ENCODE data around the gene CASP4.

Gene CASP4

GRCh38 chr11:104907521-104908185, 60.7 kb downstream of the CASP4 start:
- ChIA-PET POLR2A (no interaction called here), CTCF (no interaction called here)
- TF ChIP-seq FOXA1 (IDR thresholded peaks at IDR 0.05): no peak
- no peak for TF ChIP-seq FOXK2 (IDR thresholded peaks at IDR 0.05)
- no peak for TF ChIP-seq ZNF384 (IDR thresholded peaks at IDR 0.05)
- TF ChIP-seq BHLHE40 (IDR thresholded peaks at IDR 0.05; ENCODE audit: borderline replicate concordance): no peak
- DNase-seq (ENCODE audit: extremely low spot score): no peak

DNA sequence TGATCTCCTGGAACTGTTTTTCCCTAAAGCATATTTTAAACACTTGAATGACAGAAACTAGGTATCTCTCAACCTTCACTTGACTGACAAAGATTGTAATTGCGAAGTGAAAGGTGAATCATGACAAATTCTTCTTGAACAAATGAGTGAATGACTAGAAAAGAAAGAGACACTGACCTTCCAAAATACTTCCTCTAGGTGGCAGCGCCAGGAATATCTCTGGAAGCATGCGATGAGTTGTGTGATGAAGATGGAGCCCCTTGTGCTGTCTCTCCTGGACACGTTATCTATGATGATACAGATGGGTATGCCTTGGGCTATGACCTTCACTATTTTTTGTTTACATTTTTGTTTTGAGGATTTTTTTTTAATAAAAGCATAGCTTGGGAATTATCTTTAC, 63.1 kb downstream of the CASP4 start:
- POLR2A ChIA-PET: no interaction called here
- no peak for TF ChIP-seq FOXA1 (IDR thresholded peaks at IDR 0.05)
- no peak for TF ChIP-seq TARDBP (IDR thresholded peaks at IDR 0.05)
- TF ChIP-seq ARNT (IDR thresholded peaks at IDR 0.05): no peak
- TF ChIP-seq ELF4 (IDR thresholded peaks at IDR 0.05): no peak
- DNase-seq (ENCODE audit: extremely low spot score): no peak
- CTCF ChIA-PET: no interaction called here

GRCh38 chr11:104899226-104899625, 69.1 kb downstream of the CASP4 start:
- TF ChIP-seq CTBP1 (IDR thresholded peaks at IDR 0.05; ENCODE audit: borderline replicate concordance): no peak
- TF ChIP-seq L3MBTL2 (conservative IDR thresholded peaks at IDR 0.05): no peak
- no peak for TF ChIP-seq ELF4 (IDR thresholded peaks at IDR 0.05)
- TF ChIP-seq SUZ12 (IDR thresholded peaks at IDR 0.05): no peak
- TF ChIP-seq FOXA1 (IDR thresholded peaks at IDR 0.05): no peak
- no peak for DNase-seq (ENCODE audit: extremely low spot score)
- ChIA-PET CTCF (no interaction called here), POLR2A (no interaction called here)

DNA sequence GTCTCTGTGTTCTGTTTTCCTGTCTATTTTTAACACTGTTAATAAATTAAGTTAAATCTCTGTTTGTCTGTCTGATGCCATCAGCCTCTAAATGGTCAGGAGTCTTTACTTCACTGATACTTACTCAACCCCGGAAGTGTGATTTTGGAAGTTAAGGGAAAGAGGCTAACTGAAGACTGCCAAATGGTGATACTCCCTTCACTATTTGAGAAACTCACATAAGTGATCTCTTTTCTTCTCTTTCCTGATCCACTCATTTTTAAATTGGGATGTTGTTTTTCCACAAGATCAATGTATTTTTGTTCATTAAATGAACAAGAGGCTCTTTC, 69.7 kb downstream of the CASP4 start:
- no peak for DNase-seq (ENCODE audit: extremely low spot score)
- CTCF ChIA-PET: no interaction called here
- no peak for TF ChIP-seq BHLHE40 (IDR thresholded peaks at IDR 0.05; ENCODE audit: borderline replicate concordance)
- no peak for TF ChIP-seq FOXM1 (IDR thresholded peaks at IDR 0.05; ENCODE audit: borderline replicate concordance)
- no peak for TF ChIP-seq ZNF384 (IDR thresholded peaks at IDR 0.05)
- TF ChIP-seq NFRKB (IDR thresholded peaks at IDR 0.05): no peak
- no peak for TF ChIP-seq FOXK2 (IDR thresholded peaks at IDR 0.05)
- no peak for TF ChIP-seq CTBP1 (IDR thresholded peaks at IDR 0.05; ENCODE audit: borderline replicate concordance)
- no peak for TF ChIP-seq LEF1 (IDR thresholded peaks at IDR 0.05; ENCODE audit: borderline replicate concordance)
- no peak for TF ChIP-seq L3MBTL2 (conservative IDR thresholded peaks at IDR 0.05)
- POLR2A ChIA-PET: no interaction called here

DNA sequence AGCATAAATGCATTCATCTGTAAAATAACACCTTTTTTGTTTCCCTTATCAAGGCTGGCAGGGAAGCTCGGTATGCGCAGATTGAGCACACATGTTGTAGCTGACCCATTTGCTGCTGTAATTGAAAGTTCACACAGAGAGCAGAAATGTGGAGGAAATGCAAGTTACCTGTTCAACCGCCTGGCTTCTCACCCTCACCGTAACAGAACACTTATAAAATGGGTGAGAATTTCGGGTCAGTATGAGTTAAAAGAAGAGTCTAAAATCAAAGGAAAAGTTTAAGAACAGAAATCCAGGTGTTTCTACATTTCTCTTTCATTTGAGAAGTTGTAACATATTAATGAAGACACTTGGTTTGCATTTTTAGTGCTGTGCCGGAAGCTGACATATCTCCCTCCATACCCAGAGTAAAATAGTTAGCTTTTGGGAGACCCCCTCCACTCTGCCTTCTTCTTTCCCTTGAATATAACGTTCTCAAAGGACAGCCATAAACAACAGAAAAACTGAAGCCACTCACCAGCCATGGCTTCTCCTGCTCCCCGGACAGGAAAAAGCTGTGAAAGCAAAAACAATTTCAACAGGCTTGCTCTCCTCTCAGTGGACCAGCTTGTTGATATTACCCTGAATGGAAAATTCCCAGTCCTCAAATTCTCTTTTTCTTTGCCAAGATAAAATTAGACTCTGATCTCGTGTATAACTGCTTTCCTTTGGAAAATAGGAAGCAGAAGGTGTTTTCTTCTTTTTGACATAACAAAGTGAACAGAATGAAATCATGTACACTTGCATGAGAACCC, 70.3 kb downstream of the CASP4 start, which contains the start of gene CASP12:
Gene CASP12 (minus strand): TSS at position 570 of the 794 bp plus-strand sequence.
- no peak for DNase-seq (ENCODE audit: extremely low spot score)
- TF ChIP-seq ELF4 (IDR thresholded peaks at IDR 0.05) (no peak), SP1 (IDR thresholded peaks at IDR 0.05) (no peak), SUZ12 (IDR thresholded peaks at IDR 0.05) (no peak), ZNF384 (IDR thresholded peaks at IDR 0.05) (no peak), TARDBP (IDR thresholded peaks at IDR 0.05) (no peak), CTBP1 (IDR thresholded peaks at IDR 0.05; ENCODE audit: borderline replicate concordance) (no peak), FOXA1 (IDR thresholded peaks at IDR 0.05) (no peak), L3MBTL2 (conservative IDR thresholded peaks at IDR 0.05) (no peak), LEF1 (IDR thresholded peaks at IDR 0.05; ENCODE audit: borderline replicate concordance) (no peak), FOXK2 (IDR thresholded peaks at IDR 0.05) (no peak), NFRKB (IDR thresholded peaks at IDR 0.05) (no peak)
- POLR2A ChIA-PET: no interaction called here
- CTCF ChIA-PET: no interaction called here

- TF ChIP-seq CTBP1 (IDR thresholded peaks at IDR 0.05; ENCODE audit: borderline replicate concordance) (no peak), NFRKB (IDR thresholded peaks at IDR 0.05) (no peak), L3MBTL2 (conservative IDR thresholded peaks at IDR 0.05) (no peak), LEF1 (IDR thresholded peaks at IDR 0.05; ENCODE audit: borderline replicate concordance) (no peak), ELF4 (IDR thresholded peaks at IDR 0.05) (no peak), BHLHE40 (IDR thresholded peaks at IDR 0.05; ENCODE audit: borderline replicate concordance) (no peak), ZNF384 (IDR thresholded peaks at IDR 0.05) (no peak), HDGF (IDR thresholded peaks at IDR 0.05; ENCODE audit: borderline replicate concordance) (no peak), SP1 (IDR thresholded peaks at IDR 0.05) (no peak), FOXM1 (IDR thresholded peaks at IDR 0.05; ENCODE audit: borderline replicate concordance) (no peak), FOXA1 (IDR thresholded peaks at IDR 0.05) (no peak), SUZ12 (IDR thresholded peaks at IDR 0.05) (no peak), PKNOX1 (IDR thresholded peaks at IDR 0.05) (no peak), TARDBP (IDR thresholded peaks at IDR 0.05) (no peak), FOXK2 (IDR thresholded peaks at IDR 0.05) (no peak), ARNT (IDR thresholded peaks at IDR 0.05) (no peak)
- no peak for DNase-seq (ENCODE audit: extremely low spot score)
- POLR2A ChIA-PET: no interaction called here
- CTCF ChIA-PET: no interaction called here
Measured at GRCh38 chr11:104895634-104896033, 72.7 kb downstream of the CASP4 start.

DNA sequence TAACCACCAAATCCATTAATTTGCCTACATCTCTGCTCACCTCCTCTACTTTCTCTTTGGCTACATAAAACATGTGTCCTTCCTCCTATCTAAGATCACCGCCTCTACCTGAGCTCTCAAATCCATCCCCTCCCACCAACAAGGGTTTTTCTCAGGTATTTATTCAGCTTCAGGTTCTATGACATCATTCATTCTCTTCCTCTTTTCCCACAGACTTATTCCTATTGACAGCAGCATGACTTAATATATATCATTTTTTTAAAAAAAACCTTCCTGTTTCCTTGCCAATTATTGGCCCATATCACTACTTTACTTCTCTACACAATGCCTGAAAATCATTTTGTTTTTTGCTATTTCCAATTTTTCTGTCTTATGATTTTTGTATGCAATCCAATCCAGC, 74.5 kb downstream of the CASP4 start:
- CTCF ChIA-PET: no interaction called here
- POLR2A ChIA-PET: no interaction called here
- DNase-seq (ENCODE audit: extremely low spot score): no peak
- TF ChIP-seq BHLHE40 (IDR thresholded peaks at IDR 0.05; ENCODE audit: borderline replicate concordance) (no peak), TARDBP (IDR thresholded peaks at IDR 0.05) (no peak), SP1 (IDR thresholded peaks at IDR 0.05) (no peak), FOXM1 (IDR thresholded peaks at IDR 0.05; ENCODE audit: borderline replicate concordance) (no peak), HDGF (IDR thresholded peaks at IDR 0.05; ENCODE audit: borderline replicate concordance) (no peak), NFRKB (IDR thresholded peaks at IDR 0.05) (no peak), PKNOX1 (IDR thresholded peaks at IDR 0.05) (no peak), LEF1 (IDR thresholded peaks at IDR 0.05; ENCODE audit: borderline replicate concordance) (no peak), ELF4 (IDR thresholded peaks at IDR 0.05) (no peak), ARNT (IDR thresholded peaks at IDR 0.05) (no peak), CTBP1 (IDR thresholded peaks at IDR 0.05; ENCODE audit: borderline replicate concordance) (no peak), L3MBTL2 (conservative IDR thresholded peaks at IDR 0.05) (no peak), FOXA1 (IDR thresholded peaks at IDR 0.05) (no peak), ZNF384 (IDR thresholded peaks at IDR 0.05) (no peak), SUZ12 (IDR thresholded peaks at IDR 0.05) (no peak), FOXK2 (IDR thresholded peaks at IDR 0.05) (no peak)

All from HEK293T (cell line).